H1 (cell line): Measurements from ENCODE around the gene MEMO1. TPM values are rescaled to one million over a fixed set of nuclear protein-coding genes. Genes with fewer than 3 reads are reported as not detected.

ENCODE experiments used
- CTCF ChIA-PET: fragments of 300-600 bp; sonication (Branson Sonifier 250); formaldehyde crosslinking; loops from one replicate; lab custom pipeline; 2021; ENCODE audit not compliant: partially characterized antibody; lab: Charles Lee
- POLR2A ChIA-PET: fragments of 300-600 bp; sonication (Branson Sonifier 250); formaldehyde crosslinking; loops from one replicate; lab custom pipeline; 2021; ENCODE audit warnings: inconsistent platforms; ENCODE audit not compliant: partially characterized antibody; lab: Charles Lee
- DNase-seq, 2 experiments: peaks; one replicate each; pipeline versions ENCODE4 v3.0.0 to v3.0.0-alpha.2; 2010 to 2022; ENCODE audit warnings: low spot score in 2 of 2, low read depth in 1 of 2, mixed read lengths in 1 of 2
- FAIRE-seq: peaks from 2 replicates; lab custom pipeline; 2011; peaks lifted over from hg19 to GRCh38; lab: Jason Lieb, UNC
- H2AFZ ChIP-seq: 2 replicates; pipeline ENCODE4 v1.8.1; 2012; ENCODE audit warnings: low read length, inconsistent platforms
- H2AK5ac ChIP-seq: 2 replicates; pipeline ENCODE4 v1.6.1; 2013; ENCODE audit warnings: low read depth, low read length
- H2BK120ac ChIP-seq: replicated peaks from 2 replicates; pipeline ENCODE3; 2013; ENCODE audit warnings: low read depth, low read length, inconsistent platforms
- H2BK12ac ChIP-seq: 2 replicates; pipeline ENCODE4 v1.6.1; 2013; ENCODE audit warnings: low read depth, low read length
- H2BK15ac ChIP-seq: 2 replicates; pipeline ENCODE4 v1.6.1; 2013; ENCODE audit warnings: low read length
- H2BK20ac ChIP-seq: 2 replicates; pipeline ENCODE4 v1.6.1; 2013; ENCODE audit warnings: low read length
- H2BK5ac ChIP-seq: 2 replicates; pipeline ENCODE4 v1.6.1; 2013; ENCODE audit warnings: low read depth, low read length
- H3K14ac ChIP-seq: 2 replicates; pipeline ENCODE4 v1.6.1; 2013; ENCODE audit warnings: inconsistent platforms; ENCODE audit not compliant: insufficient read length
- H3K18ac ChIP-seq: 2 replicates; pipeline ENCODE4 v1.6.1; 2013; ENCODE audit warnings: low read length; ENCODE audit errors: extremely low read depth
- H3K23ac ChIP-seq: 2 replicates; pipeline ENCODE4 v1.6.1; 2013; ENCODE audit warnings: inconsistent platforms; ENCODE audit not compliant: insufficient read length
- H3K23me2 ChIP-seq: 2 replicates; pipeline ENCODE4 v1.6.1; 2013; ENCODE audit warnings: low read depth, low read length
- H3K27ac ChIP-seq: 2 replicates; pipeline ENCODE4 v1.6.1; 2011; ENCODE audit warnings: low read depth, low read length, inconsistent platforms
- H3K27me3 ChIP-seq, 4 experiments: replicated peaks in 1 of 4; 1 replicate in 1 of 4; 2 replicates in 3 of 4; pipeline versions ENCODE4 v1.6.1 to v1.8.1; 2011 to 2013; ENCODE audit warnings: low read length in 3 of 4, mild to moderate bottlenecking in 3 of 4, inconsistent platforms in 2 of 4, mixed read lengths in 2 of 4, moderate library complexity in 1 of 4; ENCODE audit not compliant: control insufficient read depth in 3 of 4, insufficient read depth in 3 of 4; ENCODE audit errors: extremely low read depth in 1 of 4
- H3K36me3 ChIP-seq, 4 experiments: 2 replicates each; pipeline versions ENCODE4 v1.6.1 to v1.8.1; 2011 to 2013; ENCODE audit warnings: mild to moderate bottlenecking in 4 of 4, low read length in 3 of 4, moderate library complexity in 2 of 4, control low read depth in 1 of 4, inconsistent platforms in 1 of 4; ENCODE audit not compliant: insufficient read depth in 4 of 4, control insufficient read depth in 2 of 4
- H3K4ac ChIP-seq: replicated peaks from 2 replicates; pipeline ENCODE3; 2013; ENCODE audit warnings: low read length, low read depth, mixed read lengths, inconsistent platforms; ENCODE audit not compliant: insufficient read length
- H3K4me1 ChIP-seq, 4 experiments: replicated peaks in 1 of 4; 1 replicate in 1 of 4; 2 replicates in 3 of 4; pipeline versions ENCODE4 v1.6.1 to v1.8.1; 2011 to 2013; ENCODE audit warnings: low read length in 3 of 4, inconsistent platforms in 2 of 4, mixed read lengths in 1 of 4; ENCODE audit not compliant: insufficient read depth in 4 of 4, control insufficient read depth in 3 of 4
- H3K4me2 ChIP-seq, 2 experiments: 2 replicates each; pipeline versions ENCODE4 v1.6.1 to v1.8.1; 2011 to 2013; ENCODE audit warnings: low read depth in 2 of 2, low read length in 2 of 2, control low read depth in 1 of 2, inconsistent platforms in 1 of 2, mild to moderate bottlenecking in 1 of 2; ENCODE audit not compliant: insufficient read depth in 1 of 2
- H3K4me3 ChIP-seq, 4 experiments: fragments of 200-600, 300-600 bp in 1 of 4; sonication (generic), shearing (Covaris generic), sonication (Bioruptor Twin) in 1 of 4; 2 replicates each; pipeline versions ENCODE4 v1.5.1 to v1.8.1; 2011 to 2016; ENCODE audit warnings: low read length in 4 of 4, low read depth in 3 of 4, control low read depth in 2 of 4, inconsistent platforms in 2 of 4, mild to moderate bottlenecking in 2 of 4, mixed read lengths in 1 of 4, moderate library complexity in 1 of 4; ENCODE audit not compliant: insufficient read depth in 2 of 4; ENCODE audit errors: extremely low read depth in 1 of 4
- H3K56ac ChIP-seq: replicated peaks from 2 replicates; pipeline ENCODE3; 2013; ENCODE audit warnings: low read depth, mild to moderate bottlenecking, mixed read lengths, low read length, inconsistent platforms; ENCODE audit not compliant: insufficient read length
- H3K79me1 ChIP-seq: 2 replicates; pipeline ENCODE4 v1.6.1; 2013; ENCODE audit warnings: low read depth, low read length, control low read depth
- H3K79me2 ChIP-seq, 2 experiments: 2 replicates each; pipeline versions ENCODE4 v1.6.1 to v1.8.1; 2012 to 2013; ENCODE audit warnings: low read length in 2 of 2, mild to moderate bottlenecking in 2 of 2, inconsistent platforms in 1 of 2; ENCODE audit not compliant: insufficient read depth in 2 of 2, control insufficient read depth in 1 of 2
- H3K9ac ChIP-seq, 4 experiments: replicated peaks in 1 of 4; 1 replicate in 1 of 4; 2 replicates in 3 of 4; pipeline versions ENCODE4 v1.6.1 to v1.8.1; 2011 to 2013; ENCODE audit warnings: low read depth in 3 of 4, low read length in 3 of 4, control low read depth in 2 of 4, mild to moderate bottlenecking in 2 of 4, moderate library complexity in 2 of 4, inconsistent platforms in 1 of 4; ENCODE audit errors: extremely low read depth in 1 of 4
- H3K9me3 ChIP-seq, 2 experiments: 2 replicates each; pipeline versions ENCODE4 v1.6.1 to v1.8.1; 2012 to 2013; ENCODE audit warnings: mild to moderate bottlenecking in 2 of 2, moderate library complexity in 2 of 2, control low read depth in 1 of 2, inconsistent platforms in 1 of 2, low read depth in 1 of 2, low read length in 1 of 2, mixed read lengths in 1 of 2; ENCODE audit not compliant: insufficient read depth in 2 of 2
- H4K20me1 ChIP-seq, 2 experiments: replicated peaks in 1 of 2; 2 replicates each; pipeline versions ENCODE3 to v1.8.1; 2011 to 2013; ENCODE audit warnings: inconsistent platforms in 2 of 2, low read length in 2 of 2, mild to moderate bottlenecking in 1 of 2; ENCODE audit not compliant: insufficient read depth in 2 of 2, control insufficient read depth in 1 of 2
- H4K5ac ChIP-seq: 2 replicates; pipeline ENCODE4 v1.6.1; 2013; ENCODE audit warnings: low read length, low read depth, mixed read lengths, inconsistent platforms; ENCODE audit not compliant: insufficient read length
- H4K8ac ChIP-seq: 2 replicates; pipeline ENCODE4 v1.8.0; 2013; ENCODE audit warnings: mild to moderate bottlenecking, moderate library complexity, low read length, inconsistent platforms; ENCODE audit not compliant: insufficient read depth; ENCODE audit errors: extremely low read depth
- H4K91ac ChIP-seq: replicated peaks from 2 replicates; pipeline ENCODE3; 2013; ENCODE audit warnings: low read length, mixed read lengths, inconsistent platforms; ENCODE audit not compliant: insufficient read length
- BCL11A ChIP-seq, 2 experiments: IDR thresholded peaks; one replicate each; pipeline ENCODE4 v1.6.1; 2011; ENCODE audit warnings: low read depth in 2 of 2, low read length in 2 of 2, mild to moderate bottlenecking in 2 of 2
- EZH2 ChIP-seq: fragments of 200-600 bp; sonication (generic); IDR thresholded peaks from 2 replicates; pipeline ENCODE4 v1.7.1; 2012; ENCODE audit warnings: low read depth, mild to moderate bottlenecking, moderate library complexity, low read length, inconsistent platforms; ENCODE audit not compliant: severe bottlenecking
- GABPA ChIP-seq: IDR thresholded peaks from 2 replicates; pipeline ENCODE4 v1.6.1; 2011; ENCODE audit warnings: mild to moderate bottlenecking, low read length, moderate library complexity, borderline replicate concordance; ENCODE audit not compliant: insufficient read depth
- GTF2F1 ChIP-seq: IDR thresholded peaks from 2 replicates; pipeline ENCODE4 v1.6.1; 2012; ENCODE audit warnings: low read depth, low read length, improper control_type of control experiment, borderline replicate concordance
- MAFK ChIP-seq: IDR thresholded peaks from 2 replicates; pipeline ENCODE4 v1.6.1; 2012; ENCODE audit warnings: low read depth, mild to moderate bottlenecking, improper control_type of control experiment, low read length
- TEAD4 ChIP-seq: IDR thresholded peaks from 2 replicates; pipeline ENCODE4 v1.6.1; 2012; ENCODE audit warnings: low read depth, low read length, inconsistent platforms, mixed read lengths
- WGBS, 2 experiments: shearing (Covaris generic) in 1 of 2; methylation state at CpG; one replicate each; pipeline versions ENCODE4 v1.1.6 to v1.1.7; 2013 to 2015; ENCODE audit warnings: low lambda C conversion rate in 2 of 2, mixed read lengths in 2 of 2, inconsistent platforms in 1 of 2, low coverage in 1 of 2, missing lambda C conversion rate in 1 of 2; ENCODE audit not compliant: insufficient replicate concordance in 2 of 2, insufficient coverage in 1 of 2, insufficient read length in 1 of 2; ENCODE audit errors: extremely low coverage in 1 of 2, missing lambda C conversion rate in 1 of 2; 5-methylcytosine and 5-hydroxymethylcytosine counted together
- polyA plus RNA-seq, 7 experiments: library from polyadenylated mRNA; depleted of rRNA in 3 of 7; stranded (reverse) in 5 of 7; unstranded in 2 of 7; fragments of >200 nt in 5 of 7; fragments of 200-250 nt in 2 of 7; gene quantifications; 1 replicate in 5 of 7; 2 replicates in 1 of 7; 4 replicates in 1 of 7; pipeline versions ENCODE4 v1.2.1 to v1.2.3, GENCODE V29; 2011 to 2013; ENCODE audit warnings: missing spikeins in 2 of 7, mixed read lengths in 2 of 7
- total RNA-seq: library from RNA; stranded (reverse); fragmentation: NEBNext Ultra II Directional; extraction: Animal tissue kit (Norgen Biotek cat#: 25700); gene quantifications from 2 replicates; pipeline ENCODE4 v1.2.1, GENCODE V29; 2021

The MEMO1 gene
- total and polyA plus RNA-seq, 2 of the 8 experiments (the other 6 are each of a cell fraction or from before 2014, with no cell fraction given), result 26.9 to 54.7 TPM

DNA sequence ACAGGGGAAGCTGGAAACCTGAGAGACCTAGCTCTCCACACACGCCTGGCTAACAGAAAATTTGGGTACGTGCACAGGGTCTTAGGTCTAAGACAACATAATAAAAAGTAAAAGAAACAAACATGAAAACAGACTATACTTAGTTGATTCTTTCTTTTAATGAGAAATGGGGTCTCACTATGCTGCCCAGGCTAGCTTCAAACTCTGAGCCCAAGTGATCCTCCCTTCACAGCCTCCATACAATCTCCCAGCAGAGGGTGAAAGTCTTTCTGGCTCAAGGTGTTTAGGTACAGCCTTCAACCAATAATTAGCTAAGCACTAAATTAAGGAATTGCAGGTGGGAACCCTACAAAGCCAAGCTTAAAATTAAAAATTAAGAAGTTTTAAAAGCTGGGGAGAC lies 116.2 kb downstream of the MEMO1 start:
- Histone ChIP-seq H4K91ac (no peak overlapping the region), H3K79me1 (no peaks in the 10 kb centered on the region), H2BK5ac (no peak overlapping the region), H3K14ac (no peak overlapping the region), H4K8ac (no peak overlapping the region), H2AK5ac (no peak overlapping the region), H3K4me1 (peaks cover 0 to 14% (median 10%) of the 10 kb centered on the region in 4 experiments; a peak in 5 of 7 replicates), H3K4ac (no peak overlapping the region), H2BK15ac (no peak overlapping the region), H3K18ac (no peak overlapping the region), H3K9me3 (0 out of 4 replicates have a peak, but pooled peaks cover 0 to 4% of the 10 kb centered on the region in 2 experiments), H3K27me3 (no peaks in the 10 kb centered on the region), H4K20me1 (peaks cover 0 to 2% of the 10 kb centered on the region in 2 experiments), H3K36me3 (no peaks in the 10 kb centered on the region; a peak in 1 of 8 replicates), H2AFZ (no peak overlapping the region), H3K9ac (no peak overlapping the region), H2BK20ac (no peak overlapping the region), H2BK120ac (no peak overlapping the region), H2BK12ac (no peak overlapping the region), H3K23ac (no peak overlapping the region), H3K56ac (no peak overlapping the region)
- WGBS, 2 experiments, result 88% methylated on average over 2 of the region's 2 CpGs; no CpG with 5 or more reads in 1 of the 2 experiments
- CTCF ChIA-PET, result interaction anchor here (0.6 kb wide), 1 partner anchor 8 kb away, joined by 3 read pairs; no protein-coding TSS in a partner anchor
- POLR2A ChIA-PET, result interaction anchor here (1.0 kb wide), 1 partner anchor 197 kb away, joined by 3 read pairs; no protein-coding TSS in a partner anchor
- no peak for DNase-seq
- no peak for FAIRE-seq
- no peak for TF ChIP-seq TEAD4
- no peak for TF ChIP-seq GABPA
- no peak for TF ChIP-seq GTF2F1
- TF ChIP-seq EZH2, result no peak
- TF ChIP-seq MAFK, result no peak
- TF ChIP-seq BCL11A (IDR thresholded peaks at IDR 0.05; ENCODE audit: low read depth in 2 of 2, low read length in 2 of 2), result no peak
- TF ChIP-seq, all 59 proteins: peak for 0
- Histone ChIP-seq H3K4me2 (no peak overlapping the region), H4K5ac (no peak overlapping the region), H3K23me2 (no peaks in the 10 kb centered on the region), H3K79me2 (no peaks in the 10 kb centered on the region), H3K27ac (no peak overlapping the region), H3K4me3 (no peak overlapping the region)
